Fibroblast of lung (primary cell): Measurements from ENCODE around the gene SYT9.

Experiments
- EZH2 ChIP-seq: IDR thresholded peaks from 2 replicates; pipeline ENCODE4 v1.5.1; 2012; ENCODE audit warnings: low read length, control low read depth, mild to moderate bottlenecking; ENCODE audit errors: missing control alignments
- TF ChIP-seq, protein P1 (sequence below), 2 donors: IDR thresholded peaks in 1 of 2; conservative IDR thresholded peaks in 1 of 2; 1 replicate in 1 of 2; 2 replicates in 1 of 2; pipeline ENCODE4 v1.5.1; 2011 to 2012; ENCODE audit warnings: low read length in 2 of 2, control low read depth in 1 of 2, inconsistent platforms in 1 of 2, low read depth in 1 of 2, mild to moderate bottlenecking in 1 of 2

DNA sequence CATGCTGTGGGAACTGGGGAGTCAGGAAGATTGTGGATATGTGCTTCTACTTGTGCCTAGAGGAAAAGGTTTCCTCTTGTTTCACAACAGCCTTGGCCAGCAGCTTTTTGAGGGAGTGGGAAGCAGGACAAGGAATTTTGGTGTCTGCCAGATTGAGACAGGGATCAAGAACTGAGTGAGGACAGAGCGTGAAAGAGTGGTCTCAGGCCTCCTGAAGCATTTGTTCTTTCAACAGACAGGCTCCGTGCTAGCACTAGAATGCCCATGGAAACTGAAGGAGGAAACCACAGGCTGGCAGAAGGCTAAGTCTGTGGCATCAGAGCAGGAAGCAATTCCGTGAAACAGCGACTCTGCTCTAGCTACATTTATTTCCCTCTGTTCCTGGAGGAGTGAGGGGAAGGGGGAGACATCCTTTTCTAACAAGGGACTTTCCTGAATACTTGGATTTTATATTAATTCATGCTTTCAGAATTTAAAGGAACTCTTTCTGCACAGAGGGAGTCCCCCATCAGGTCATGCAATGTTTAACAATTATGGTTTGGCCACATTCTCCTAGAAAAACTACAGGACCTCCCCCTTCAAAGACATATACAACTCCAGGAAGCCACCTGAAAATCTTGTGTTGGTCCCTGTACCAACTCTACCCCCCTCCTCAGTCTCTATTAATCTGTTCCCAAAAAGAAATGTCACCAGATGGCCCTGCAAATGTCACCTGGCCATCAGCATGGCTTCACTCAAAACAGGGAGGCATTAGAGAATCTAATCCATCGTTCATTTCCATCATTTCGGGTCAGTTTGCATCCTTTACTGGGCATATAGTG lies 96.1 kb downstream of the SYT9 start:
- TF ChIP-seq, protein P1, sequence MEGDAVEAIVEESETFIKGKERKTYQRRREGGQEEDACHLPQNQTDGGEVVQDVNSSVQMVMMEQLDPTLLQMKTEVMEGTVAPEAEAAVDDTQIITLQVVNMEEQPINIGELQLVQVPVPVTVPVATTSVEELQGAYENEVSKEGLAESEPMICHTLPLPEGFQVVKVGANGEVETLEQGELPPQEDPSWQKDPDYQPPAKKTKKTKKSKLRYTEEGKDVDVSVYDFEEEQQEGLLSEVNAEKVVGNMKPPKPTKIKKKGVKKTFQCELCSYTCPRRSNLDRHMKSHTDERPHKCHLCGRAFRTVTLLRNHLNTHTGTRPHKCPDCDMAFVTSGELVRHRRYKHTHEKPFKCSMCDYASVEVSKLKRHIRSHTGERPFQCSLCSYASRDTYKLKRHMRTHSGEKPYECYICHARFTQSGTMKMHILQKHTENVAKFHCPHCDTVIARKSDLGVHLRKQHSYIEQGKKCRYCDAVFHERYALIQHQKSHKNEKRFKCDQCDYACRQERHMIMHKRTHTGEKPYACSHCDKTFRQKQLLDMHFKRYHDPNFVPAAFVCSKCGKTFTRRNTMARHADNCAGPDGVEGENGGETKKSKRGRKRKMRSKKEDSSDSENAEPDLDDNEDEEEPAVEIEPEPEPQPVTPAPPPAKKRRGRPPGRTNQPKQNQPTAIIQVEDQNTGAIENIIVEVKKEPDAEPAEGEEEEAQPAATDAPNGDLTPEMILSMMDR (conservative IDR thresholded peaks at IDR 0.05 in 1 of 2, IDR thresholded peaks at IDR 0.05 in 1 of 2; ENCODE audit: low read depth in 1 of 2, low read length in 2 of 2): no peak
- TF ChIP-seq EZH2: no peak
